Colonic mucosa (tissue), 4 donors: ENCODE results near the gene PSME3IP1. TPM values are rescaled to one million over a fixed set of nuclear protein-coding genes. Genes with fewer than 3 reads are reported as not detected.

Source experiments
- DNase-seq: peaks from one replicate; pipeline ENCODE4 v3.0.0-alpha.2; 2020
- H3K27ac ChIP-seq: fragments of 200-600 bp; one replicate; pipeline ENCODE4 v1.8.0; 2021
- H3K27me3 ChIP-seq: fragments of 200-600 bp; one replicate; pipeline ENCODE4 v1.8.0; 2021
- H3K36me3 ChIP-seq: fragments of 200-600 bp; one replicate; pipeline ENCODE4 v1.8.0; 2021
- H3K4me1 ChIP-seq: fragments of 200-600 bp; one replicate; pipeline ENCODE4 v1.8.0; 2021; ENCODE audit warnings: mild to moderate bottlenecking
- H3K4me3 ChIP-seq: fragments of 200-600 bp; one replicate; pipeline ENCODE4 v1.8.0; 2021
- H3K9ac ChIP-seq, 2 donors: one replicate each; pipeline ENCODE4 v1.7.0; 2013; ENCODE audit warnings: control low read depth in 2 of 2, low read depth in 2 of 2, low read length in 2 of 2
- H3K9me3 ChIP-seq: fragments of 200-600 bp; one replicate; pipeline ENCODE4 v1.8.0; 2021
- intact Hi-C: fragments of 100-400 bp; cut with DNase I; formaldehyde crosslinking; loops from one replicate; pipeline ENCODE4 v1.14.1; 2022
- total RNA-seq, 2 donors: library from RNA; stranded (reverse); fragmentation: NEBNext Ultra II Directional in 1 of 2; extraction: Animal tissue kit (Norgen Biotek cat#: 25700) in 1 of 2; gene quantifications; one replicate each; pipeline ENCODE4 v1.2.1, GENCODE V29; 2021
- TF ChIP-seq, protein P1 (sequence below): fragments of 200-600 bp; IDR thresholded peaks from one replicate; pipeline ENCODE4 v1.8.0; 2022; ENCODE audit warnings: antibody characterized with exemption, mild to moderate bottlenecking
- donor health status: healthy.
- donor health status: DM: no; HTN: no; CAD: no.
- donor health status: DM: no; HTN: no; CAD: no.

Gene PSME3IP1
- total RNA-seq, 2 donors from 2014 or later: 80.9 to 108 TPM

GRCh38 chr16:57134982-57135381, 50.9 kb downstream of the PSME3IP1 start:
- DNase-seq: peak; percentile 77

DNA sequence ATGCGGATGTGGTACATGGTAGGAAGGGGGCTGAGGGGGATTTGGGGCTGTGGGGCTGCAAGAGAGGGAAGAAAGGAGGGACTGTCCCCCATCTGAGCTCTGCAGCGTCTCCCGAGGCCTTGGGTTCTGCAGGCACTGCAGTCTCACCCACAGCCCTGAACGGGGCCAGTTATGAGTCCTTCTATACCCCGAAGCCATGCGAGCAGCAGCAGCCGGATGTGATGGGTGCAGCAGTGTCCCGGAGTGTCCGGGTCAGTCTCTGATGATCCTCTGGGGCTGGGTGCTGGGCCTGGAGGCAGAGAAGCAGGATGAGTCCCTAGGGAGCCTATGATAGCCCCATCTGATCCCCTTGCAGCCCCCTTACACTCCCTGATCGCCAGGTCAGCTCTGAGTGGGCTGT, 52.0 kb downstream of the PSME3IP1 start:
- intact Hi-C loops: no loop called here
- Histone ChIP-seq H3K36me3 (no peaks in the 10 kb centered on the region), H3K4me3 (no peak overlapping the region), H3K27me3 (no peaks in the 10 kb centered on the region), H3K9me3 (no peaks in the 10 kb centered on the region), H3K9ac (peak overlapping the region in 1 of 2 donors; percentile 87), H3K4me1 (peaks cover 39% of the 10 kb centered on the region), H3K27ac (peak overlapping the region; percentile 83)
- TF ChIP-seq, protein P1, sequence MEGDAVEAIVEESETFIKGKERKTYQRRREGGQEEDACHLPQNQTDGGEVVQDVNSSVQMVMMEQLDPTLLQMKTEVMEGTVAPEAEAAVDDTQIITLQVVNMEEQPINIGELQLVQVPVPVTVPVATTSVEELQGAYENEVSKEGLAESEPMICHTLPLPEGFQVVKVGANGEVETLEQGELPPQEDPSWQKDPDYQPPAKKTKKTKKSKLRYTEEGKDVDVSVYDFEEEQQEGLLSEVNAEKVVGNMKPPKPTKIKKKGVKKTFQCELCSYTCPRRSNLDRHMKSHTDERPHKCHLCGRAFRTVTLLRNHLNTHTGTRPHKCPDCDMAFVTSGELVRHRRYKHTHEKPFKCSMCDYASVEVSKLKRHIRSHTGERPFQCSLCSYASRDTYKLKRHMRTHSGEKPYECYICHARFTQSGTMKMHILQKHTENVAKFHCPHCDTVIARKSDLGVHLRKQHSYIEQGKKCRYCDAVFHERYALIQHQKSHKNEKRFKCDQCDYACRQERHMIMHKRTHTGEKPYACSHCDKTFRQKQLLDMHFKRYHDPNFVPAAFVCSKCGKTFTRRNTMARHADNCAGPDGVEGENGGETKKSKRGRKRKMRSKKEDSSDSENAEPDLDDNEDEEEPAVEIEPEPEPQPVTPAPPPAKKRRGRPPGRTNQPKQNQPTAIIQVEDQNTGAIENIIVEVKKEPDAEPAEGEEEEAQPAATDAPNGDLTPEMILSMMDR: no peak
- no peak for DNase-seq

More at GRCh38 chr16:57134982-57135381, 50.9 kb downstream of the PSME3IP1 start:
- intact Hi-C loops: no loop called here
- TF ChIP-seq, protein P1: no peak
- Histone ChIP-seq H3K4me3 (no peak overlapping the region), H3K36me3 (no peaks in the 10 kb centered on the region), H3K4me1 (peaks cover 39% of the 10 kb centered on the region), H3K27me3 (no peaks in the 10 kb centered on the region), H3K9ac (peak overlapping the region; percentile 55 to 87), H3K27ac (peak overlapping the region; percentile 83), H3K9me3 (no peaks in the 10 kb centered on the region)

- Histone ChIP-seq H3K36me3 (no peaks in the 10 kb centered on the region), H3K27me3 (no peaks in the 10 kb centered on the region), H3K4me1 (peaks cover 39% of the 10 kb centered on the region), H3K27ac (peak overlapping the region; percentile 83), H3K4me3 (no peak overlapping the region), H3K9ac (peak overlapping the region; percentile 59 to 87), H3K9me3 (no peaks in the 10 kb centered on the region)
- intact Hi-C loops: no loop called here
- TF ChIP-seq, protein P1: no peak
- DNase-seq: no peak
Observed at GRCh38 chr16:57133031-57133430, 52.8 kb downstream of the PSME3IP1 start.

GRCh38 chr16:57132470-57132869, 53.4 kb downstream of the PSME3IP1 start:
- TF ChIP-seq, protein P1: no peak
- Histone ChIP-seq H3K36me3 (no peaks in the 10 kb centered on the region), H3K9me3 (no peaks in the 10 kb centered on the region), H3K9ac (peak overlapping the region; percentile 59 to 87), H3K4me1 (peaks cover 39% of the 10 kb centered on the region), H3K27me3 (no peaks in the 10 kb centered on the region), H3K27ac (peak overlapping the region; percentile 83), H3K4me3 (no peak overlapping the region)
- peak; percentile 92 for DNase-seq
- intact Hi-C loops: no loop called here

GRCh38 chr16:57131351-57131970, 54.4 kb downstream of the PSME3IP1 start:
- H3K4me1 ChIP-seq: peaks cover 39% of the 10 kb centered on the region
- H3K27ac ChIP-seq: peak overlapping the region; percentile 83
- TF ChIP-seq, protein P1: no peak
- no peak overlapping the region for H3K4me3 ChIP-seq
- peak overlapping the region; percentile 19 to 68 for H3K9ac ChIP-seq
- no peaks in the 10 kb centered on the region for H3K36me3 ChIP-seq
- no peaks in the 10 kb centered on the region for H3K27me3 ChIP-seq
- intact Hi-C loops: no loop called here
- H3K9me3 ChIP-seq: no peaks in the 10 kb centered on the region
- no peak for DNase-seq
